HG03432 (cell line): ENCODE results near the gene ARFGAP1.

Source experiments
- ATAC-seq: cut with Tn5 transposase; IDR thresholded peaks from one replicate; pipeline ENCODE4 v1.9.1; 2021; ENCODE audit warnings: mild to moderate bottlenecking, moderate library complexity; ENCODE audit not compliant: unreplicated experiment

ARFGAP1 gene

DNA sequence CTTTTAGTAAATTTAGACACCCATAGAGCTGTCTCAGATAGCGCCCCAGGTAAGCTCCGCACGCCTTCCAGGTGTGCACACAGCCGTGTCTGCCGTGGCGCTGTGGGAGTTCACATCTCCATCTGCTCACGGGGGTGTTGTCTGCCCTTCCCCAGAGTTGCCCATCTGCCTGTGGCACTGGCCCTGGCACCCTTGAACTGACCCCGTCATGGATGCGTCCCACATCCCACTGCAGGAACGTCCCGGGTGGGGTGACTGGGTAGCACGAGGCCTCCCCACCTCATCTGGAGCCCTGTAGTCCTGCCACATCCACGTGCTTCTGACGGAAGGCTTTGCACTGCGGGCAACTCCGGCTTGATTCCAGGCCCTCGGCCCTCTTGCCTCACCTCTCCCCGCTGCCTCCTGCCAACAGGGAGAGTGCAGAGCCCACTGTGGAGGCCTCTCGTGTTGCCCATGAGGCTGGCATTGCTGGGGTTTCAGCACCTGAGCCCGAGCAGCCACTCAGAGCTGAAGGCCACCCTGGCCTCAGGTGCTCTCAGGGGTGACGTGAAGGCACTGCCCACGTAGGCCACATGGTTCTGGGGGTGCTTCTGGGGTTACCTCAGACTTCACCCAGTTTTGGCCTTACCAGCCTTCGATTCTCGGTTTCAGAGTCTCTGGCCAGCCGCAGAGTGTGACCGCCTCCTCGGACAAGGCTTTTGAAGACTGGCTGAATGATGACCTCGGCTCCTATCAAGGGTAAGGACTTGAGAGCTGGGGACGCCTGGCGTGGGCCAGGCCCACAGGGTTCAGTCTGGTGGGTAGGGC lies 5.1 kb downstream of the ARFGAP1 start:
- ATAC-seq = no peak

DNA sequence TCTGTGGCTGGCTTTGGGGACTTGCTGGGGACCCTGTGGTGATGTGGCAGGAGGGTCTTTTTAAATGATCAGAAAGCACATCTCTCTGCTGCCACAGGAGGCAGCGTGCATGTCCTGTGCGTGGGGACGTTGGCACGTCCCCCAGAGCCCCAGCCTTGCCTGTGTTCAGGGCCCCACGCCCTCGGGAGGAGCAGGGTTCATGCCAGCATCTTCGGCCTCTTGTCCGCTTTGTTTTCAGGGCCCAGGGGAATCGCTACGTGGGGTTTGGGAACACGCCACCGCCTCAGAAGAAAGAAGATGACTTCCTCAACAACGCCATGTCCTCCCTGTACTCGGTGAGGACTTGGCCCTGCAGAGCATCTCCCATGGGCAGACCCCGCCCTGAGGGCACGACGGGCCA lies 6.0 kb downstream of the ARFGAP1 start:
- ATAC-seq = no peak

DNA sequence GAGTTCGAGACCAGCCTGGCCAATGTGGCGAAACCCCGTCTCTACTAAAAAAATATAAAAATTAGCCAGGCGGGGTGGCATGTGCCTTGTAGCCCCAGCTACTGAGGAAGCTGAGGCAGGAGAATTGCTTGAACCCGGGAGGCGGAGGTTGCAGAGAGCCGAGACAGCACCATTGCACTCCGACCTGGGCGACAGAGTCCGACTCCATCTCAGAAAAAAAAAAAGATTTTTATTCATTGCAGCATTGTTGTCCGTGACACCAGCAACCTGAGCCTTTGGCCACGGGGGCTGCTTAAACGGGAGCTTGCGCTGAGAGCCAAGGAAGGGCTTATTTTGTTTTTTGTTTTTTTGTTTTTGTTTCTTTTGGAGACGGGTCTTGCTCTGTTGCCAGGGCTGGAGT lies 7.3 kb downstream of the ARFGAP1 start:
- no peak for ATAC-seq

DNA sequence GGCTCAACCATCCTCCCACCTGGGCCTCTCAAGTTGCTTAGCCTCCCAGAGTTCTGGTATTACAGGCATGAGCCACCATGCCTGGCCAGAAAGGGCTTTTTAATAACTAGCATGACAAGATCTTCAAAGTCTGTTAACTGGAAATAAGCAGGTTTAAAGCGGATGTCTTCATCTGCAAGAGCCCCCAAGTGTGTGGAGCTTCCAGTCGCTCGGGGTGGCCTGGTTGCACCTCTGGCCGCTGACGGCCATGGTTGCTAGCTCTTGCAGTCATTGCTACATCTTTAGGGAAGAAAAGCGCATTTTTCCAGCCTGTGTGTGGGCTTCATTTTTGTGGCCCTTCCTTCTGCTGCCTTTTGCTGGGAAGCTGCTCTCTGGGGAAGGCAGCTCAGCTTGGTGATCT lies 7.8 kb downstream of the ARFGAP1 start:
- no peak for ATAC-seq

DNA sequence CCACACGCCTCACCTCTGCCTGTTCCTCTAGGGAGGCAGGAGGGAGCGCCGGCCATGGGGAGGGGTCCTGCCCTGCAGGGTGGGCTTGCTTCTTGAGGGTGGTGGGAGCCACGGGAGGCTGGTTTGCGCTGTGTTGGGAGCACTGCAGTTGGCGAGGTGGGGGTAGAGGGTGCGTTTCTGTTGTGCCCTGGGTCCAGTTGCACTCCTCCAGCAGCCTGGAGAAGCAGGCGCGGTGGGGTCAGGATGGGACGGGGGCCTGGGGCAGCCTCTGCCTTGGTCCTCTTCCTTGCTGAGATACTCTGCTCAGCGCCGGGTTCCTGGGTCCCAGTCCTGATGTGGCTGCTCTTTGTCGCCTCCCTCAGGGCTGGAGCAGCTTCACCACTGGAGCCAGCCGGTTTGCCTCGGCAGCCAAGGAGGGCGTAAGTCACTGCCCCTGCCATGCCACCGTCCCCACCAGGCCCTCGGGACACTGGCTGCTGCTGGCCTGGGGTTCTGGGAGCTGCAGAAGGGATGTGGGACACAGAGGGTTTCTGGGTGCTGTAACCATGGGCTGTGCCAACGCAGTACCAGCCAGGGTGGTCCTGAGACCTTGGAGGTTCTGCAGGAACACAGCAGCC lies 8.4 kb downstream of the ARFGAP1 start:
- ATAC-seq = no peak

DNA sequence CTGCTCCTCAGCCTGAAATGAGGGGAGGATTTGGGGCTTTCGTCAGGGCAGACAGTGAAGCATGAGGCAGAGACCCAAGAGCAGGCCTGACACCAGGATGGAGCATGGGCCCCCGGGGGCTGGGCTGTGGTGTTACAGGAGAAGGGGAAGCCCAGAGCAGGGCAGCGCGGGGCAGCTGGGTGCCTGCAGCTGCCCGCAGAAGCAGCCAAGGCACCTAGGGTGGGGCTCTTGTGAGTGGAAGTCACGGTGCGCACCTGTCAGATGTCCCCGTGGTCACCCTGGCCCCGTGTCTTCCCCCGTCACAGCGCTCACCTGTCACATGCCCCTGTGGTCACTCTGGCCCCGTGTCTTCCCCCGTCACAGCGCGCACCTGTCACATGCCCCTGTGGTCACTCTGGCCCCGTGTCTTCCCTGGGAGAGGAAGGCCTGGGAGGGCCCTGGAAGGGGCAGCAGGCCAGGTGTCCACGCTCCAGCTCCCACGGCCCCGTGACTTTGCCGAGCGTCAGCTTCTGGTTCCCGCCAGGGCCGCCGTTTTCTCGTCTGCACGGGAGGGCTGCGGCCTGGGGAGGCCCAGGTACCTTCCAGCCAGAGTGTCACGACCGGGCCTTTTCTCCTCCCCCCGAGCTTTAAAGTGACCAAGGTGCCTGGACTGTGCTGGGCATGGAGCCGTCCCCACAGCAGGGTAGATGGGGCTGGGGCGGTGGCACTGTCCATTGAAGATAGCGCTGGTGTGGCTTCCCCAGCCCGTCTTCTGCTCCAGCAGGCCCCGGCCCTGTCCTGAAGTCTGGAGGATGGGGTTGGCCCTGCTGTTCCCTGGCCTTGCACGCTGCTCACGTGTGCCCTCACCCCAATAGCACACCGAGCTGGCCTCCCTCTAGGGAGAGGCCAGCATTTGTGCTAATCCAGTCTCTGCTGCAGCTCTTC lies 9.4 kb downstream of the ARFGAP1 start:
- no peak for ATAC-seq

DNA sequence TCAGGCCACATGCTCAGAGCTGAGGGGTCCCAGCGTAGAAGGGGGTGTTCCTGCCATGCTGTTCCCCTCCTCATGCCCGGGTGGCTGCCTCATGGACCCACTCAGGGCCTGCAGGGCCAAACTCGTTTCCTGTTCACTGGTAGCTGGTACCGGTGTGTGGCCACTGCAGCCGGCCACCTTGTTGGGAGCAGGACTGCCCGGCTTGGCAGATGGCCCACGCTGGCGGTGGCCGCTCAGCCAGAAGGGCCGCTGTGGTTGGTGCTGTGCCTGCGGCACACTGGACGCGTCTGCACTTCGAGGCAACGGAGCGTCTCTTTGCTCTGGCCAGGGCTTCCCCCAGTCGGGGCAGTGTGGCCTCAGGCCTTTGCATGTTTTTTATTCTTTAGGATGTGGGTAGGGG lies 10.3 kb downstream of the ARFGAP1 start:
- ATAC-seq = no peak

DNA sequence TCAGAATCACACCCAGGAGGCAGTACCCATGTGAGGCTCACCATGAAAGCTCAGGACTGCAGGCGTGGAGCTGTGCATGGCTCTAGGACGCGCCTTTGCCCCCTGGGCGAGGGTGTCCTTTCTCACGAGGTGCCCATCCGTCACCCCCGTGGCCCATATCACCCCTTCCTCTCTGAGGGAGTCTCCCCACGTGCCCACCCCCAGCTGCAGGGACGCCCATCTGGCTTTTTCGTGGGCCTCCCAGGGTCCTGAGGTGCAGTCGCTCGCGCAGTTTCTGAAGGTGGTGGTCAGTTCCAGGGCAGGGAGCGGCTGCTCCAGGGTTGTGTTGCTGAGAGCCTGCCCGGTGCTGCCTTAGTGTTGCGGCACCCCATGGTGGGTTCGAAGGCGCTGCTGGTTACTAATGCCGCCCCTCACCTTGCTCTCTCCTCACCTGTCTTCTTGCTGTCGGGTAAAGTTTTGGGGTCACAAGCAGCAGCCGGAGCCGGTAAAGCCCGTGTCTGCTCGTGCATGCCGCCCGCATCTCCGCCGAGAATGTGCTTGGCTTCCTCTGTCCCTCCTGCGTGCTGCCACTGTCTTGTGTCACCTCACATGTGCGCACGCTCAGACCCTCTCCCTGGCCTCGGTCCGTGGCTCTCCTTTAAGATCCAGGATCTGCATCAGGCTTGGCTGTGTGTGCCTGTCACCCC lies 10.9 kb downstream of the ARFGAP1 start:
- no peak for ATAC-seq

DNA sequence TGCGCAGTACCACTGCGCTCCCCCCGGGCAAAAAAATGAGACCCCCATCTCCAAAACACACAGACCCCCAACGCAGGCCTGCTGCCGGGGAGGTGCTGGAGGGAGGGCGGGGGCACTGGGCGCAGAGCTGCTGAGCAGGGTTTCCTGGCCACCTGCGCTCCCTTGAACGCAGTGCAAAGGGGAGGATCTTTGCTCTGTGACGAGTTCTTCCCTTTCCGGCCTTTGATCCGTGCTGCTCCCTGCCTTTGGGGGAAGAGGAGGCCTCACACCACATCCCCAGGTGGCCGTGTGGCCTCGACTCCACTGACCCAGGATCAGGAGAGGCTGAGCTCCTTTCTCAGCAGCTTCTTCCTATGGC lies 11.4 kb downstream of the ARFGAP1 start:
- ATAC-seq = no peak

DNA sequence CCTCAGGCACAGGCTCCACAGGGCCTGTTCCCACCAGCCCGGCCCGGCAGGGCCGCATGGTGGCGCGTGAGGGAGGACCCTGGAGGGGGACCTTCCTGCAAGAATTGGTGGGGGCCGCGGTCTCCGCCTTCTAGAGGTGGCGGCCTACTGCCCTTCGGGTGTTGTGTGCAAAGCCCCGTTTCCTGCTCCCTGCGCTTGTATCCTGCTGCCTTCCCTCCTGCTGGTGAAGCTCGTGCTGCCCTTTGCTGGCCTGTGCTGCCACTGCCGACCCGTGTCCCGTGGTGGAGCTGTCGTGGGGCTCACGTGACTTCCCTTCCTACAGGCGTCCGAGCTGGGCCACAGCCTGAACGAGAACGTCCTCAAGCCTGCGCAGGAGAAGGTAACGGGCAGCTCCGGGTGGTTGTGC lies 11.9 kb downstream of the ARFGAP1 start:
- ATAC-seq = no peak

DNA sequence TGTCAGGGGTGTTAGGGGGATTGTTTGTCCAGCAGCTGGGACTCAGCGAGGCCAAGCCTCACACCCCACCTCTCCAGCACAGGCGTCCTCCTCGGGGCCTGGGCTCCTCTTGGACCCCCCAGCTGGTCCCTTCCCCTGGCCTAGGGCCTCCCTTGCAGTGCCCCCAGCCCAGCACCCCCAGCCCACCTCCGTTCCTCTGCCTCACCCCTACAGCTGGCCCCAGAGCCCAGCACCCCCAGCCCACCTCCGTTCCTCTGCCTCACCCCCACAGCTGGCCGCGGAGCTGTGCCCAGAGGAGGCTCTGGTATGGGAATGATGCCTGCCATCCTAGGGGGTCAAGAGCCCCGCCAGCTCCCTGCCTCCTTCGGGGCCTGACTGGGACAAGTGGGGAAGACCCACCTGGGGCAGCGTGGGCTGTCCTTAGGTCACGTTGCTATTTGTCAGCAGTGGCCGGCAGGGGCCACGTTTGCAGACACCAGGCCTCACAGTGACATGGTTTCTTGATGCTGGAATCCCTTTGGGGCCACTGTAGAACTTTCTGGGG lies 12.4 kb downstream of the ARFGAP1 start:
- ATAC-seq = no peak

DNA sequence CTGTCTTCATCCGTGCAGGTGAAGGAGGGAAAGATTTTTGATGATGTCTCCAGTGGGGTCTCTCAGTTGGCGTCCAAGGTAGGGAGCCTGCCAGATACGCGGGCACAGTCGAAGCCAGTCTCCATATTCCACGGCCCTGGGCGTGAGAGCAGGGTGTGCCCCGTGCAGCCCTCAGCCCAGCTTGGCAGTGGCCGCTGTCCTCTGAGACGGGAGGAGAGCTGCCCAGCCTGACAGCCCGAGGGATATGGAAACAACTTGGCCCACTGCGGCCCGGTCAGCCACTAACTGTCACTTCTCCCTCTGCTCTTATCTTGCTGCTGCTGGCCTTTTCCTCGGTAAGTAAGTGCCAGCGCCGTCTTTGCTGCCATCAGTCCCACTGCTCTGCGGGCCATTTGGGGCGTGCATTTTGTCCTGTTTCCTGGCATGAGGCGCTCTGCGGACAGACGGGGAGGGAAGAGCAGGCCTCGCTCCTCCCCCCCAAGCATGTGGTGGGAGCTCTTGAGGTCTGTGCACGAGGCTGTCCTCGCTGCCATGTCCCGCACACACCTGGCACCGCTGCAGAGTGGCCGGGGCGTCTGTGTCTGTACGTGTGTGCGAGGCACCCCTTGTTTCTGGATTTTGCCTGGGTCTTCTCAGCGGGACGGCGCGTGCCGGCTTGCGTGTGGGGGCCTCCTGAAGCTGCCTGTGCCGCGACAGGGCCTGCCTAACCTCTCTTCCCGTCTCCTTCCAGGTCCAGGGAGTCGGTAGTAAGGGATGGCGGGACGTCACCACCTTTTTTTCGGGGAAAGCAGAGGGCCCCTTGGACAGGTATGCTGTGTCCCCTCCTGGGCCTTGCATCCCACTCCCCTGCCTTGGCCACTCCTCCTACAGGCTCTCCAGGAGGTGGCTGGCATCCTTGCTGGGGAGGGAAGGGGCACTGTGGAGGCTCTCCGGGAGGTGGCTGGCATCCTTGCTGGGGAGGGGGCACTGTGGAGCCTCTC lies 13.3 kb downstream of the ARFGAP1 start:
- ATAC-seq = no peak

DNA sequence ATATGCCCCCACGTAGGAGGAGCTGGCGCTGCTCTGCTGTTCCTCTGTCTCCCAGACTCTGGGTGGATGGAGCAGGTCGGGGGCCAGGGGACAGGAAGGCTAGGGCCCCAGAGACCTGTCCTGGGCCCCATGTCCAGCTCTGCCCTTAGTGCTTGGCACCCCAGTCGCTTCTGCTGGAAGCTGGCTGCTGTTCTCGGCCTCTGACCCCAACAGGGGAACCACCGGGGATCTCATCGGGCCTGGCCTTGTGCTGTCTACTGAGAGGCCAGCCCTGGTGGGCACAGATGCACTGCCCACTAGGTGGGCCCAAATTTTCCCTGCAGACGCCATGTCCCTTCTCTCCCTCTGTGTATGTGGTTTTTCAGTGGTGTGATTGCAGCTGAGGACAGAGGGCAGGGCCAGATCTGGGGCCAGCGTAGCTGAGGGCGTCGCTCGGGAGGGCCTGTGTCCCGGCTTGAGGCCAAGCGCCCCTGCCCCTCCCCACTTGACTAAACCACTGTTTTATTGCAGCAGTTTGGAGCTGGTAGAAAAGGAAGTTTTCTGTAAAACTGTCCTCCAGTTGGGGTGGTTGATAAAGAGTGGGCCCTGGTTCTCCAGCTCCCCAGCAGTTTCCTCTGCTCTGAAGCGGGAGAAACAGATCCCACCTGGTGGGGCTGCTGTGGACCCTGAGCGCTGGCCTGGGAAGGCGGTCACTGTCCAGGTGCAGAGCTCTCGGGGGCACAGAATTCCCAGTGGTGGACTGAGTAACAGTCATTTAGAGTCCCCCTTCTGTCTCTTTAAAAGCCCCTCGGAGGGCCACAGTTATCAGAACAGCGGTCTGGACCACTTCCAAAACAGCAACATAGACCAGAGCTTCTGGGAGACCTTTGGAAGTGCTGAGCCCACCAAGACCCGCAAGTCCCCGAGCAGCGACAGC lies 14.4 kb downstream of the ARFGAP1 start:
- no peak for ATAC-seq

DNA sequence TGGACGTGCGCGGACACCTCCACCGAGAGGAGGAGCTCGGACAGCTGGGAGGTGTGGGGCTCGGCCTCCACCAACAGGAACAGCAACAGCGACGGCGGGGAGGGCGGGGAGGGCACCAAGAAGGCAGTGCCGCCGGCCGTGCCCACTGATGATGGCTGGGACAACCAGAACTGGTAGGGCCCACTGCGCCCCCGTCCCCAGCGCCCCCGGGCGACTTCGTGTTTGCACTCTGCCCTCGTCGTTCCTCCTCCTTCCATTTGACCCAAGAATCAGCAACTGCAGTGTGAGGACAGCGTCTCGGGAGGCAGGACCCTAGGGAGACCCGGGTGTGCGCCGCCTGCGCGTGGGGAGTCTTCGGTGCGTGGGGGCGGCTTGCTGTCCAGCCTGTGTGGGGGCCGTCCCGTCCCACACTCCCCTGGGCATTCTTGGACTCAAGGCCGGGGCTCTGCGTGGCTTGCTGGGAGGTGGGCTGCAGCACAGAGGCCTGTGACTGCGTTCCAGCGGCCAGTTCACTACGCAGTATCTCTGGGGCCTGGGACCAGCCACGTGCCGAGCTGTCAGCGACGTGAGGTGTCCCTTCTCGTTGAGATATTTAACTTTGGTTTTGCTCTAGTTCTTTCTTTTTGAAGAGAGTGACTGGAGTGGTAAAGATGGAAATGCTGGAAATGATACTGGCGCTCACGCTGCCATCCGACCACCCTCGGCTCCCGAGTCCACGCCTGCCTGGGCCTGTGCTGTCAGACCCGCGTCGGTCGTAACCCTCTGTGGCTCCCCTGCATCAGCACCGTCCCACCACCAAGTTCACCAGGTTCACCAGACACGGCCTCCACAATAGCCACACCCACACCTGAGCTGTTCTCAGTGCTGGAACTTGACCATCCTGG lies 15.3 kb downstream of the ARFGAP1 start:
- no peak for ATAC-seq

DNA sequence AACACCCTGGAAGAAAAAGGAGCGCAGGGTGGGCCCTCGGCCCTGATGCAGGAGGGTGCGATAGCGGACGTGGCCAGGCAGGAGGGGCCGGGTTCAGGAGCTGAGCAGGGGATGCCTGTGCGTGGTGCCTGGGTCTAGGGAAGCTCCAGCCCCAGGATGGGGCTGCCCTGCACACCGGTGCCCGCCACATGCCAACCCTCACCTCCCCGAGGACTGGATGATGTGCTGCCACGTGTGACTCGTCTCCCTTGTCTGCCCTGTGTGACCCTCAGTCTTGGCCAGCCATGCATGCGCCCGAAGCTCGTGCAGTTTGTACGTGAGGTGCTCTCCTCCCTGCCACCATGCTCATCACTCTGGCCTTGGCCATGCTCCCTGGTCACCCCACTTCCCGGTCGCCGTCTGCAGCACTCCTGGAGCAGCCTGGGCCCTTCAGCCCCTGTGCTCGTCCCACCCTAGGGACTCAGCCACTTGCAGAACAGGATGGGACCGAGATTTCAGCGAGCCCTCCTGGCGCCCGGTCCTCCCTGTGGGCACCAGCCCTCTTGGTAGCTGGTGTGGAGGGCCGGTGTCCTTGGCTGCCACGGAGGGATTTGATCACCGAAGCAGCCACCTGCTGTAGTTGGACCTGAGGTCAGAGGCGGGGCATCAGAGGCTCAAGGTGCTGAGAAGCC lies 16.1 kb downstream of the ARFGAP1 start:
- ATAC-seq = no peak

DNA sequence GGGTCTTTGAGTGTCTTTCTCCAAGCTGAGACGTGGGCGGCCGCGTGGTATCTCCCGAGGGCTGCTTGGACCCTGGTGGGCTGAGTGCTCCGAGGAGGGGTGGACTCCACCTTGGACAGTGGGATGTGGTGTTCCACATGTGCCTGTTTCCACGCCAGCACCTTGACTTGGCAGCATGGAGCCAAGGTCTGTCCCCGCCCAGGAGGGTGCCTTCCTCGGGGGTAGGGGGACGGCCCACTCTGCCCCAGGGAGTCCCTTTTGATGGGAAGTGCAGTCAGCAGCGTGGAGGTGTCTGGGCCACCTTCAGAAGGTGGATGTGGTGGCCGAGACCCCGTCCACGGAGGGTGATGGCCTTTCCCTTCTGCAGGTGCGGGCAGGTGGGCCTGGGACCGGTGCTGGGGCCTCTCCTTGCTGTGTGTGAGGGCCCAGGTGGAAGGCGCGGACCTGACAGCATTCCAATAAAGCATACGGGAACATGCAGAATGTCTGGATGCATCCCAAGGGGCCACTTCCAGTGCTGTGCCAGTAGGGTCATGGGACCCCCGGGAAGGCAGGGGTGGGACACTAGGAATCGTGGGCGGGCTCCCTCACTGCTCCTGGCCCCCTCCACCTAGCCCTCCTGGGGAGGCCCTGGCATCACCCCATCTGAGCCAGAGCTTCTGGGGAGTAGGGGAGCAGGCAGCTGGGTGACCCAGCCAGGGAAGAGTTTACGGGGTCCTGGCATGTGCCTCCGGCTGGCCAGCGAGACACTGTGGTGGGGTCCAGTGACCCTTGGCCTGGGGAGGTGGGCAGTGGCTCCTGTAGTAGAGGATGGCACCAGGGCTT lies 16.9 kb downstream of the ARFGAP1 start:
- no peak for ATAC-seq
